ENCODE measurements around the gene TRAF1.

- TF ChIP-seq, protein P1, sequence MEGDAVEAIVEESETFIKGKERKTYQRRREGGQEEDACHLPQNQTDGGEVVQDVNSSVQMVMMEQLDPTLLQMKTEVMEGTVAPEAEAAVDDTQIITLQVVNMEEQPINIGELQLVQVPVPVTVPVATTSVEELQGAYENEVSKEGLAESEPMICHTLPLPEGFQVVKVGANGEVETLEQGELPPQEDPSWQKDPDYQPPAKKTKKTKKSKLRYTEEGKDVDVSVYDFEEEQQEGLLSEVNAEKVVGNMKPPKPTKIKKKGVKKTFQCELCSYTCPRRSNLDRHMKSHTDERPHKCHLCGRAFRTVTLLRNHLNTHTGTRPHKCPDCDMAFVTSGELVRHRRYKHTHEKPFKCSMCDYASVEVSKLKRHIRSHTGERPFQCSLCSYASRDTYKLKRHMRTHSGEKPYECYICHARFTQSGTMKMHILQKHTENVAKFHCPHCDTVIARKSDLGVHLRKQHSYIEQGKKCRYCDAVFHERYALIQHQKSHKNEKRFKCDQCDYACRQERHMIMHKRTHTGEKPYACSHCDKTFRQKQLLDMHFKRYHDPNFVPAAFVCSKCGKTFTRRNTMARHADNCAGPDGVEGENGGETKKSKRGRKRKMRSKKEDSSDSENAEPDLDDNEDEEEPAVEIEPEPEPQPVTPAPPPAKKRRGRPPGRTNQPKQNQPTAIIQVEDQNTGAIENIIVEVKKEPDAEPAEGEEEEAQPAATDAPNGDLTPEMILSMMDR (IDR thresholded peaks at IDR 0.05): no peak
- no peak for TF ChIP-seq POLR2A (IDR thresholded peaks at IDR 0.05)
These were observed 2.8 kb downstream of the TRAF1 start for GRCh38 chr9:120923620-120924328.

Data from testis (tissue), 2 donors.